ENCODE results near the gene TPSB2. TPM values are rescaled to one million over a fixed set of nuclear protein-coding genes. Genes with fewer than 3 reads are reported as not detected.
"Not testable (repeated sequence)": the region's sequence is repeated elsewhere in the genome, so short reads cannot be mapped to it uniquely, and the experiment has no call there.

TPSB2 gene
- total RNA-seq, 1 experiment from 2014 or later = 0.44 TPM

DNA sequence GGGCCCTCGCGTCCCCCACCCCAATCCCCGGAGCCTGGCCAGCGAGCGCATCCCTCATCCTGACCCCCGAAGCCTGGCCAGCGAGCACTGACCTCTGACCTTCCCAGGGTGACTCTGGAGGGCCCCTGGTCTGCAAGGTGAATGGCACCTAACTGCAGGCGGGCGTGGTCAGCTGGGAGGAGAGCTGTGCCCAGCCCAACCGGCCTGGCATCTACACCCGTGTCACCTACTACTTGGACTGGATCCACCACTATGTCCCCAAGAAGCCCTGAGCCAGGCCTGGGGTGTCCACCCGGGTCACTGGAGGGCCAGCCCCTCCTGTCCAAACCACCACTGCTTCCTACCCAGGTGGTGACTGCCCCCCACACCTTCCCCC, 28.2 kb upstream of the TPSB2 start (continued):
- TF ChIP-seq JUN (CRISPR knock-in tag; IDR thresholded peaks at IDR 0.05) = no peak
- no peak for TF ChIP-seq GRHL2 (CRISPR knock-in tag; IDR thresholded peaks at IDR 0.05; ENCODE audit: insufficient replicate concordance, severe bottlenecking)
- TF ChIP-seq ELF4 (CRISPR knock-in tag; IDR thresholded peaks at IDR 0.05; ENCODE audit: low read depth) = no peak

DNA sequence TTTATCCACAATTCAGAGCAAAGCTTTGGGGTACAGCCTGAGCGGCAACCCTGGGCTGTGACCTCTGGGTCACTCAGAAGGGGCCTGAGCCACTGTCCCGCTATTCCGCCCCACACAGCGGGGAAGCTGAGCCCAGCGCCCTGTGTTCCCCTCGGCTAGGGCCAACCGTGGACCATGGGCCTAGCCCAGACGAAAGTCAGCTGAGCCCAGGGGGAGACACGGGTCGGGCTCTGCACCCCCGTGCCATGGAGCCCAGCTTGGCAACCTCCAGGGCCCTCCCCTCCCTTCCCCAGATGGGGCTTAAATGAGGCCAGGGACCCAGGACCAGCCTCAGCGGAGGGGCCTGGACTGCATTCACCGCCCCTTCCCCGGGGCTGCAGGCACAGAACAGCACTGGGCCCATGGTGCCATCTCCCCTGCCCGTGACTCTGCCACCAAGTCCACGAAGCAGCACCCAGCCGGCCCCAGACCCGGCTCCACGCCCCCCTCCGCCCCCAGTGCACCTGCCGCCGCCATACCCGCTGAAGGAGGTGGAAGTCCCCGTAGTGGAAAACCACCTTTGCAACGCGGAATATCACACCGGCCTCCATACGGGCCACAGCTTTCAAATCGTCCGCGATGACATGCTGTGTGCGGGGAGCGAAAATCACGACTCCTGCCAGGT, 27.7 kb upstream of the TPSB2 start:
- ChIA-PET POLR2A (no interaction called here), CTCF (no interaction called here)
- H3K4me3 Mint-ChIP-seq = no peak overlapping the region
- no peak for ATAC-seq
- no peak overlapping the region for H3K27ac Mint-ChIP-seq
- no peaks in the 10 kb centered on the region for H3K36me3 Mint-ChIP-seq
- DNase-seq (ENCODE audit: low spot score) = no peak
- TF ChIP-seq FOXP1 (CRISPR knock-in tag; IDR thresholded peaks at IDR 0.05; ENCODE audit: borderline replicate concordance) (no peak), SP1 (CRISPR knock-in tag; conservative IDR thresholded peaks at IDR 0.05) (no peak), SMAD3 (CRISPR knock-in tag; IDR thresholded peaks at IDR 0.05; ENCODE audit: borderline replicate concordance) (no peak)
- peaks cover 5% of the 10 kb centered on the region for H3K4me1 Mint-ChIP-seq
- no peaks in the 10 kb centered on the region for H3K9me3 Mint-ChIP-seq
- peaks cover 29% of the 10 kb centered on the region for H3K27me3 Mint-ChIP-seq (ENCODE audit: low read depth)

- Mint-ChIP-seq H3K27ac (no peak overlapping the region), H3K9me3 (no peaks in the 10 kb centered on the region), H3K27me3 (ENCODE audit: low read depth) (peaks cover 27% of the 10 kb centered on the region), H3K4me3 (no peak overlapping the region), H3K4me1 (peaks cover 5% of the 10 kb centered on the region), H3K36me3 (no peaks in the 10 kb centered on the region)
- POLR2A ChIA-PET = no interaction called here
- DNase-seq (ENCODE audit: low spot score) = no peak
- TF ChIP-seq, protein P1, sequence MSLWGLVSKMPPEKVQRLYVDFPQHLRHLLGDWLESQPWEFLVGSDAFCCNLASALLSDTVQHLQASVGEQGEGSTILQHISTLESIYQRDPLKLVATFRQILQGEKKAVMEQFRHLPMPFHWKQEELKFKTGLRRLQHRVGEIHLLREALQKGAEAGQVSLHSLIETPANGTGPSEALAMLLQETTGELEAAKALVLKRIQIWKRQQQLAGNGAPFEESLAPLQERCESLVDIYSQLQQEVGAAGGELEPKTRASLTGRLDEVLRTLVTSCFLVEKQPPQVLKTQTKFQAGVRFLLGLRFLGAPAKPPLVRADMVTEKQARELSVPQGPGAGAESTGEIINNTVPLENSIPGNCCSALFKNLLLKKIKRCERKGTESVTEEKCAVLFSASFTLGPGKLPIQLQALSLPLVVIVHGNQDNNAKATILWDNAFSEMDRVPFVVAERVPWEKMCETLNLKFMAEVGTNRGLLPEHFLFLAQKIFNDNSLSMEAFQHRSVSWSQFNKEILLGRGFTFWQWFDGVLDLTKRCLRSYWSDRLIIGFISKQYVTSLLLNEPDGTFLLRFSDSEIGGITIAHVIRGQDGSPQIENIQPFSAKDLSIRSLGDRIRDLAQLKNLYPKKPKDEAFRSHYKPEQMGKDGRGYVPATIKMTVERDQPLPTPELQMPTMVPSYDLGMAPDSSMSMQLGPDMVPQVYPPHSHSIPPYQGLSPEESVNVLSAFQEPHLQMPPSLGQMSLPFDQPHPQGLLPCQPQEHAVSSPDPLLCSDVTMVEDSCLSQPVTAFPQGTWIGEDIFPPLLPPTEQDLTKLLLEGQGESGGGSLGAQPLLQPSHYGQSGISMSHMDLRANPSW (CRISPR knock-in tag; conservative IDR thresholded peaks at IDR 0.05; ENCODE audit: low read depth) = no peak
- TF ChIP-seq, protein P2, sequence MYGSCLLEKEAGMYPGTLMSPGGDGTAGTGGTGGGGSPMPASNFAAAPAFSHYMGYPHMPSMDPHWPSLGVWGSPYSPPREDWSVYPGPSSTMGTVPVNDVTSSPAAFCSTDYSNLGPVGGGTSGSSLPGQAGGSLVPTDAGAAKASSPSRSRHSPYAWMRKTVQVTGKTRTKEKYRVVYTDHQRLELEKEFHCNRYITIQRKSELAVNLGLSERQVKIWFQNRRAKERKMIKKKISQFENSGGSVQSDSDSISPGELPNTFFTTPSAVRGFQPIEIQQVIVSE (CRISPR knock-in tag; IDR thresholded peaks at IDR 0.05; ENCODE audit: borderline replicate concordance) = no peak
- TF ChIP-seq, protein P3, sequence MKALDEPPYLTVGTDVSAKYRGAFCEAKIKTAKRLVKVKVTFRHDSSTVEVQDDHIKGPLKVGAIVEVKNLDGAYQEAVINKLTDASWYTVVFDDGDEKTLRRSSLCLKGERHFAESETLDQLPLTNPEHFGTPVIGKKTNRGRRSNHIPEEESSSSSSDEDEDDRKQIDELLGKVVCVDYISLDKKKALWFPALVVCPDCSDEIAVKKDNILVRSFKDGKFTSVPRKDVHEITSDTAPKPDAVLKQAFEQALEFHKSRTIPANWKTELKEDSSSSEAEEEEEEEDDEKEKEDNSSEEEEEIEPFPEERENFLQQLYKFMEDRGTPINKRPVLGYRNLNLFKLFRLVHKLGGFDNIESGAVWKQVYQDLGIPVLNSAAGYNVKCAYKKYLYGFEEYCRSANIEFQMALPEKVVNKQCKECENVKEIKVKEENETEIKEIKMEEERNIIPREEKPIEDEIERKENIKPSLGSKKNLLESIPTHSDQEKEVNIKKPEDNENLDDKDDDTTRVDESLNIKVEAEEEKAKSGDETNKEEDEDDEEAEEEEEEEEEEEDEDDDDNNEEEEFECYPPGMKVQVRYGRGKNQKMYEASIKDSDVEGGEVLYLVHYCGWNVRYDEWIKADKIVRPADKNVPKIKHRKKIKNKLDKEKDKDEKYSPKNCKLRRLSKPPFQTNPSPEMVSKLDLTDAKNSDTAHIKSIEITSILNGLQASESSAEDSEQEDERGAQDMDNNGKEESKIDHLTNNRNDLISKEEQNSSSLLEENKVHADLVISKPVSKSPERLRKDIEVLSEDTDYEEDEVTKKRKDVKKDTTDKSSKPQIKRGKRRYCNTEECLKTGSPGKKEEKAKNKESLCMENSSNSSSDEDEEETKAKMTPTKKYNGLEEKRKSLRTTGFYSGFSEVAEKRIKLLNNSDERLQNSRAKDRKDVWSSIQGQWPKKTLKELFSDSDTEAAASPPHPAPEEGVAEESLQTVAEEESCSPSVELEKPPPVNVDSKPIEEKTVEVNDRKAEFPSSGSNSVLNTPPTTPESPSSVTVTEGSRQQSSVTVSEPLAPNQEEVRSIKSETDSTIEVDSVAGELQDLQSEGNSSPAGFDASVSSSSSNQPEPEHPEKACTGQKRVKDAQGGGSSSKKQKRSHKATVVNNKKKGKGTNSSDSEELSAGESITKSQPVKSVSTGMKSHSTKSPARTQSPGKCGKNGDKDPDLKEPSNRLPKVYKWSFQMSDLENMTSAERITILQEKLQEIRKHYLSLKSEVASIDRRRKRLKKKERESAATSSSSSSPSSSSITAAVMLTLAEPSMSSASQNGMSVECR (CRISPR knock-in tag; IDR thresholded peaks at IDR 0.05; ENCODE audit: borderline replicate concordance) = no peak
- no peak for TF ChIP-seq PREB (CRISPR knock-in tag; IDR thresholded peaks at IDR 0.05; ENCODE audit: borderline replicate concordance)
- CTCF ChIA-PET = no interaction called here
- no peak for ATAC-seq
Observed at GRCh38 chr16:1256874-1257322, 26.9 kb upstream of the TPSB2 start.

DNA sequence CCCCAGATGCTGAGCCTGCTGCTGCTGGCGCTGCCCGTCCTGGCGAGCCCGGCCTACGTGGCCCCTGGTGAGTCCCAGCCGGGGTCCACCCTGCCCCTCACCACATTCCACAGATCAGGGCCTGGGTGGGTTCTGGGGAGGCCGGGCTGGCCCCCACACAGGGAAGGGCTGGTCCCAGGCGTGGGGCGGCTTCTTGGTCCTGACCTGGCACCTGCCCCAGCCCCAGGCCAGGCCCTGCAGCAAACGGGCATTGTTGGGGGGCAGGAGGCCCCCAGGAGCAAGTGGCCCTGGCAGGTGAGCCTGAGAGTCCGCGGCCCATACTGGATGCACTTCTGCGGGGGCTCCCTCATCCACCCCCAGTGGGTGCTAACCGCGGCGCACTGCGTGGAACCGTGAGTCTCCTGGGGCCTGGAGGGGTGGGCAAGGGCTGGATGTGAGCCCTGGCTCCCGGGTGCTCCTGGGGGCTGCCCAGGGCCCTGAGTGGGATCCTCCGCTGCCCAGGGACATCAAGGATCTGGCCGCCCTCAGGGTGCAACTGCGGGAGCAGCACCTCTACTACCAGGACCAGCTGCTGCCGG, 26.4 kb upstream of the TPSB2 start:
- H3K27ac Mint-ChIP-seq; H3K36me3 Mint-ChIP-seq; DNase-seq (ENCODE audit: low spot score); H3K9me3 Mint-ChIP-seq; H3K4me3 Mint-ChIP-seq; H3K4me1 Mint-ChIP-seq; CTCF ChIA-PET; ATAC-seq; POLR2A ChIA-PET: not testable (repeated sequence)
- peaks cover 25% of the 10 kb centered on the region for H3K27me3 Mint-ChIP-seq (ENCODE audit: low read depth)

DNA sequence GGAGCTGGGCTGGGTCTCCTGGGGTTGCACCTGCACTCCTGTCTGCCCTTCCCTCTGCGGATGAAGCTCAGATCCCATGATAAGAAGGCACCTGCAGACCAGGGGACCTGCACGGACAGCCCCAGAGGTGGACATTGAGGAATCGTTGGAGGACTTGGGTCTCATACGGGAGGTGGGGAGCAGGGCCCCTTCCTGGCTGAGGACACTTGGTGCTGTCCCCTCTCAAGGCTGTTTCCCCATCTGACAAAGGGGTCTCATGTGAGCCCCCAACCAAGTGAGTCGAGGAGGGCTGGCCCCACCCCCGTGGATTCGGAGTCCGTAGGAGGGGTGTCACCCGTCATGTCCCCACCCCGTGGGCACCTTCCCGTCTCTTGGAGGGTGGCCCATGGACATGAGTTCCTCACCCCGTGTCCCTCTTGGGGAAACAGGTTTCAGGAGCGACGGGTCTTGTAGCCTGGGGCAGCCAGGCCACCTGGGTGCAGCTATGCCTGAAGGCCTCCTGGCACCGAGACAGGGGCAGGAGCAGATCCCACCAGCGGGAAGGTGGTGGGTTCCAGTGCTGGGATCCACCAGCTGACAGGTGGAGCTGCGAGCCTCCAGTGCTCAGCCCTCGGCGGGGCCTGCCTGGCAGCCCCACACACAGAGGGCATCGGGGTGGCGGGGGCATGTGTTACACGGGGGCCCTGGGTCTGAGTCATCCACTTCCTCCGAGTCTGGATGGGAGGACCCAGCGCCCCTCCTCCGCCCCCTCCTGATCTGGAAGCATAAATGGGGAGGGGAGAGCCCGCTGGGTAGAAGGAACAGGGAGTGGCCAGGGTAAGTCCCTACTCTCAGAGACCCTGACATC, 25.5 kb upstream of the TPSB2 start, which contains the start of gene TPSD1:
Gene TPSD1, plus strand, starts transcription at position 794 of the 847 bp plus-strand sequence. CDS start 212 bp downstream, outside the sequence.
- H3K27me3 Mint-ChIP-seq (ENCODE audit: low read depth) = peaks cover 25% of the 10 kb centered on the region
- CTCF ChIA-PET = interaction anchor here (0.9 kb wide), 1 partner anchor 45 kb away, joined by 3 read pairs; no protein-coding TSS in a partner anchor
- H3K4me1 Mint-ChIP-seq; DNase-seq (ENCODE audit: low spot score); H3K4me3 Mint-ChIP-seq; H3K9me3 Mint-ChIP-seq; POLR2A ChIA-PET; H3K36me3 Mint-ChIP-seq; H3K27ac Mint-ChIP-seq; ATAC-seq: not testable (repeated sequence)

GRCh38 chr16:1254821-1255220, 24.8 kb upstream of the TPSB2 start:
- peaks cover 18% of the 10 kb centered on the region for H3K27me3 Mint-ChIP-seq (ENCODE audit: low read depth)
- H3K4me1 Mint-ChIP-seq; POLR2A ChIA-PET; DNase-seq (ENCODE audit: low spot score); H3K4me3 Mint-ChIP-seq; H3K27ac Mint-ChIP-seq; H3K36me3 Mint-ChIP-seq; ATAC-seq; H3K9me3 Mint-ChIP-seq: not testable (repeated sequence)
- CTCF ChIA-PET = interaction anchor here (0.9 kb wide), 1 partner anchor 46 kb away, joined by 3 read pairs; no protein-coding TSS in a partner anchor
